Sigmoid colon (tissue), 4 donors: ENCODE results near the gene CACNA1D.

ENCODE experiments used
- CTCF ChIP-seq, 4 experiments: fragments of 450-650 bp in 3 of 4; fragments of 200-600 bp in 1 of 4; IDR thresholded peaks; one replicate each; pipeline ENCODE4 v1.5.1; 2016 to 2019; ENCODE audit warnings: antibody characterized with exemption in 4 of 4, mild to moderate bottlenecking in 3 of 4, moderate library complexity in 2 of 4
- EP300 ChIP-seq, 4 donors: sonication (generic); formaldehyde crosslinking; IDR thresholded peaks; one replicate each; pipeline ENCODE4 v1.6.1; 2017; ENCODE audit warnings: antibody characterized with exemption in 4 of 4

DNA sequence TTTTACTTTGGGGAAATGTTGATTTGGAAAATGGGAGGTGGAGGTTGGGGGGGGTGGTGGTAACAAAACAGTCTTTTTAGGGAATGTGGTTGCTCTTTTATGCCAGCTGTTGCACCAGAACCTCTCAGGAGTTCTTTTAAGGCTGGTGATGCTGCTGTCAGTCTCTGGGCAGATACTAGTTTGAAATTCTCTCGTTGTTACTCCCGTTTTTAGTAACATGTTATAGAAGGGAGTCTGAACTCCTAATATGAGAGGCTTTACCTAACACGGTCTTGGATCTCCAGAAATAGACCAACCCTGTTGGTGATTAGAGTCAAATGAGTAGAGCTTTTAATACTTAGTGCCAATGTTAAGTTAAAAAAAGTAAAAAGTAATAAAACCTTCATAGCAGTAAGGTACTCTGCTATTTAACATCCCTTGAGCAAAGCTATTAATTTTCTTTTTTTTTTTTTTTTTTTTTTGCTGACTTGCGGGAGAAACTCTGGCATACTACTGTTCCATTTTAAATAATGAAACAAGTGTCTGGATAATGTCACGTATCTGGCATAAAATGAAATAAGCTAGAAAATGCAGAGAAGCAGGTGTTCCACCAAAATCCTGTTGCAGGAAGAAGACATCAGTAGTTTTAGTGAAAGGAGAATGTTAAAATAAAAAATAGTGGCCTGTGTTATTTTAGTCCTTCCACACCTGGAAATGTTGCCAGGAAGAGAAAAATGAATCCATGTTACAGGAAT, 156.7 kb downstream of the CACNA1D start:
- no peak for TF ChIP-seq EP300 (IDR thresholded peaks at IDR 0.05)
- TF ChIP-seq CTCF (IDR thresholded peaks at IDR 0.05), result no peak
